GM12878 (cell line): Measurements from ENCODE around the gene ZNF808. TPM values are rescaled to one million over a fixed set of nuclear protein-coding genes. Genes with fewer than 3 reads are reported as not detected.

Source experiments
- ATAC-seq: fragments of 200-7000 bp; cut with Tn5 transposase; 3 replicates; pipeline ENCODE4 v1.9.1; 2020; ENCODE audit warnings: mild to moderate bottlenecking, moderate library complexity
- BruUV-seq: library from RNA; stranded (reverse); fragments of 400-500 nt; replicated peaks from 2 replicates; lab custom pipeline; 2021; lab: Mats Ljungman, UMichigan
- CTCF ChIA-PET: fragments of 300-600 bp; sonication (Branson Sonifier 250); formaldehyde crosslinking; extraction: SDS; loops from one replicate; lab custom pipeline; 2021; ENCODE audit warnings: inconsistent platforms; lab: Yijun Ruan, JAX
- POLR2A ChIA-PET: fragments of 350-600 bp; formaldehyde crosslinking; extraction: SDS; loops from one replicate; lab custom pipeline; 2021; ENCODE audit warnings: inconsistent platforms; lab: Charles Lee
- RAD21 ChIA-PET: fragments of 300-600 bp; sonication (Branson Sonifier 250); formaldehyde crosslinking; loops from one replicate; lab custom pipeline; 2023; ENCODE audit warnings: antibody characterized with exemption; ENCODE audit not compliant: unreplicated experiment; lab: Charles Lee
- SMC1A ChIA-PET: fragments of 300-600 bp; sonication (Branson Sonifier 250); formaldehyde crosslinking; loops from one replicate; lab custom pipeline; 2023; ENCODE audit not compliant: unreplicated experiment, uncharacterized antibody; lab: Charles Lee
- DNase-seq: peaks from one replicate; pipeline ENCODE4 v3.0.0-alpha.2; 2011; ENCODE audit warnings: low read depth, low spot score
- FAIRE-seq: peaks from 3 replicates; lab custom pipeline; 2011; peaks lifted over from hg19 to GRCh38; lab: Jason Lieb, UNC
- H2AFZ ChIP-seq: 2 replicates; pipeline ENCODE4 v1.6.0; 2011; ENCODE audit warnings: low read depth, low read length, control low read depth; ENCODE audit not compliant: control insufficient read depth
- H3K27ac ChIP-seq: 2 replicates; pipeline ENCODE4 v1.5.1; 2011; ENCODE audit warnings: control low read depth; ENCODE audit not compliant: control insufficient read depth, insufficient read depth
- H3K27me3 ChIP-seq, 2 experiments: replicated peaks in 1 of 2; 2 replicates each; pipeline versions ENCODE4 v1.6.0 to v1.6.1; 2011; ENCODE audit warnings: low read length in 1 of 2; ENCODE audit not compliant: control insufficient read depth in 2 of 2, insufficient read depth in 2 of 2
- H3K36me3 ChIP-seq, 2 experiments: 2 replicates each; pipeline ENCODE4 v1.5.1; 2011; ENCODE audit warnings: low read length in 1 of 2; ENCODE audit not compliant: control insufficient read depth in 2 of 2, insufficient read depth in 2 of 2
- H3K4me1 ChIP-seq: 2 replicates; pipeline ENCODE4 v1.6.1; 2011; ENCODE audit warnings: mild to moderate bottlenecking, low read length, moderate library complexity, mixed read lengths; ENCODE audit not compliant: control insufficient read depth, insufficient read depth
- H3K4me2 ChIP-seq: 2 replicates; pipeline ENCODE4 v1.6.0; 2011; ENCODE audit warnings: control low read depth; ENCODE audit not compliant: control insufficient read depth, insufficient read depth
- H3K4me3 ChIP-seq: fragments of 200-600 bp; sonication (generic); 2 replicates; pipeline ENCODE4 v1.5.1; 2016
- H3K79me2 ChIP-seq: 2 replicates; pipeline ENCODE4 v1.6.0; 2011; ENCODE audit warnings: low read length; ENCODE audit not compliant: control insufficient read depth, insufficient read depth
- H3K9ac ChIP-seq: 2 replicates; pipeline ENCODE4 v1.8.0; 2011; ENCODE audit warnings: low read length, control low read depth, mixed read lengths; ENCODE audit not compliant: control insufficient read depth, insufficient read depth
- H3K9me3 ChIP-seq: replicated peaks from 3 replicates; pipeline ENCODE4 v1.5.1; 2011; ENCODE audit warnings: mild to moderate bottlenecking, low read length; ENCODE audit not compliant: control insufficient read depth, insufficient read depth
- H4K20me1 ChIP-seq: 2 replicates; pipeline ENCODE4 v1.6.0; 2011; ENCODE audit not compliant: control insufficient read depth, insufficient read depth
- EGR1 ChIP-seq, 2 experiments: IDR thresholded peaks; 1 replicate in 1 of 2; 2 replicates in 1 of 2; pipeline ENCODE4 v1.6.1; 2011 to 2012; ENCODE audit warnings: low read depth in 2 of 2, low read length in 2 of 2, borderline replicate concordance in 1 of 2, mild to moderate bottlenecking in 1 of 2, moderate library complexity in 1 of 2
- EZH2 ChIP-seq: IDR thresholded peaks from 2 replicates; pipeline ENCODE4 v1.6.1; 2012; ENCODE audit warnings: low read depth, mild to moderate bottlenecking, control low read depth, inconsistent platforms, low read length, borderline replicate concordance; ENCODE audit not compliant: control insufficient read depth
- GATAD2B ChIP-seq: fragments of 450-650 bp; conservative IDR thresholded peaks from 2 replicates; pipeline ENCODE4 v1.6.1; 2017; ENCODE audit warnings: low read depth, mild to moderate bottlenecking, moderate library complexity
- HCFC1 ChIP-seq: fragments of 150-350 bp; IDR thresholded peaks from 2 replicates; pipeline ENCODE4 v1.6.1; 2014; ENCODE audit warnings: low read length
- HDGF ChIP-seq: fragments of 450-650 bp; IDR thresholded peaks from 2 replicates; pipeline ENCODE4 v1.6.1; 2016; ENCODE audit warnings: antibody characterized with exemption
- RBBP5 ChIP-seq: fragments of 200-600 bp; sonication (generic); conservative IDR thresholded peaks from 2 replicates; pipeline ENCODE4 v1.6.1; 2016
- RELA ChIP-seq: fragments of 450-650 bp; IDR thresholded peaks from 2 replicates; pipeline ENCODE4 v1.8.0; 2014; ENCODE audit warnings: borderline replicate concordance; ENCODE audit not compliant: partially characterized antibody
- RFX5 ChIP-seq: IDR thresholded peaks from 2 replicates; pipeline ENCODE4 v1.6.1; 2011; ENCODE audit warnings: low read depth, low read length, improper control_type of control experiment
- WGBS: methylation state at CpG from one replicate; pipeline ENCODE4 v1.1.6; 2016; ENCODE audit warnings: low lambda C conversion rate; ENCODE audit not compliant: insufficient replicate concordance, insufficient coverage; ENCODE audit errors: missing lambda C conversion rate; 5-methylcytosine and 5-hydroxymethylcytosine counted together
- in situ Hi-C: fragments of 300-500 bp; cut with MboI; formaldehyde crosslinking; loops from 9 replicates; pipeline ENCODE4 v1.14.3; 2018; ENCODE audit warnings: mixed read lengths
- intact Hi-C: fragments of 100-400 bp; cut with micrococcal nuclease; formaldehyde crosslinking; loops from one replicate; pipeline ENCODE4 v1.14.2; 2022; ENCODE audit not compliant: unreplicated experiment
- polyA plus RNA-seq, 11 experiments: library from polyadenylated mRNA; depleted of rRNA in 4 of 11; unstranded in 6 of 11; stranded (reverse) in 5 of 11; fragments of >200 nt; fragmentation: Nextera tagmentation in 4 of 11; fragmentation: Illumina TruSeq in 1 of 11; extraction: Ambion mirVana in 4 of 11; extraction: Trizol in 1 of 11; gene quantifications; 1 replicate in 1 of 11; 2 replicates in 10 of 11; pipeline versions ENCODE4 v1.2.1 to v1.2.3, GENCODE V29; 2011 to 2016; ENCODE audit warnings: inconsistent platforms in 2 of 11, missing spikeins in 2 of 11, low read depth in 1 of 11
- total RNA-seq, 4 experiments: library from RNA; depleted of rRNA in 3 of 4; stranded (reverse); fragments of >200 nt in 3 of 4; fragmentation: Illumina TruSeq in 1 of 4; extraction: Trizol in 1 of 4; gene quantifications; 2 replicates each; pipeline versions ENCODE4 v1.2.1 to v1.2.3, GENCODE V29; 2013 to 2021
- TF ChIP-seq, protein P1 (sequence below): fragments of 450-650 bp; IDR thresholded peaks from 2 replicates; pipeline ENCODE4 v1.6.1; 2017; ENCODE audit warnings: mild to moderate bottlenecking, moderate library complexity
- TF ChIP-seq, protein P2 (sequence below): IDR thresholded peaks from 2 replicates; pipeline ENCODE4 v1.6.1; 2012; ENCODE audit warnings: improper control_type of control experiment, low read depth, low read length; ENCODE audit not compliant: insufficient replicate concordance
- TF ChIP-seq, protein P3 (sequence below): fragments of 450-650 bp; IDR thresholded peaks from 2 replicates; pipeline ENCODE4 v1.6.1; 2018; ENCODE audit warnings: borderline replicate concordance, mild to moderate bottlenecking; ENCODE audit not compliant: partially characterized antibody

Gene ZNF808
- total and polyA plus RNA-seq, 10 of the 15 experiments (the other 5 are each of a cell fraction or from before 2014, with no cell fraction given) = 2.1 to 20.2 (median 7.2) TPM

DNA sequence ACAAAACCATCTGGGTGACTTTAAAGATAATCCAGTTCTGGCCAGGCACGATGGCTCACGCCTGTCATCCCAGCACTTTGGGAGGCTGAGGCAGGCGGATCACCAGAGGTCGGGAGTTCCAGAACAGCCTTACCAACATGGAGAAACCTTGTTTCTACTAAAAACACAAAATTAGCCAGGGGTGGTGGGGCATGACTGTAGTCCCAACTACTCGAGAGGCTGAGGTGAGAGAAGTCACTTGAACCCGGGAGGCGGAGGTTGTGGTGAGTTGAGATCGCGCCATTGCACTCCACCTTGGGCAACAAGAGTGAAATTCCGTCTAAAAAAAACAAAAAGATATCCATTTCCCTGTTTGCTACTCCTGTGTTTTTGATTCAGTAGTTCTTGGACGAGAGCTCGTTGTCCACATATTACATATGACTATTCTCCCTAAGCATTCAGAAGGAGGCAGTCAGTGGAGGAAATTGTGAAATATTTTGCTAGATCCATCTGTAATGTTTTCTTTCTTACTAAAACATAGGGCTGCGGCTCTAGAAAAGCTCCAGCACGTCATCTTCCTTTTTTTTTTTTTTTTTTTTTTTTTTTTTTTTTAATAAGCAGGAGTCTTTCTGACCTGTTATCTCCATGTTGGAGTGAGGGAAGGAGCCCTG, 76.2 kb downstream of the ZNF808 start:
- Histone ChIP-seq H3K4me2 (no peak overlapping the region), H3K9ac (no peak overlapping the region), H3K27me3 (no peaks in the 10 kb centered on the region), H3K36me3 (no peaks in the 10 kb centered on the region), H2AFZ (no peak overlapping the region), H4K20me1 (no peaks in the 10 kb centered on the region), H3K79me2 (no peaks in the 10 kb centered on the region), H3K9me3 (peaks cover 15% of the 10 kb centered on the region), H3K27ac (no peak overlapping the region), H3K4me3 (no peak overlapping the region), H3K4me1 (no peaks in the 10 kb centered on the region)
- ATAC-seq (no peak), FAIRE-seq (no peak), DNase-seq (no peak)
- no TSS peak for BruUV-seq
- SMC1A ChIA-PET = interaction anchor here (1.0 kb wide), 1 partner anchor 16 kb away, joined by 4 read pairs; no protein-coding TSS in a partner anchor
- WGBS = 90% methylated on average over 14 of the region's 14 CpGs
- intact Hi-C loops = loop anchor here (5.0 kb wide), 1 partner anchor 89 kb away; no protein-coding TSS in a partner anchor
- RAD21 ChIA-PET = interaction anchor here (0.7 to 1.2 kb wide), 2 partner anchors 9 to 147 kb away, joined by 3 read pairs; no protein-coding TSS in a partner anchor
- CTCF ChIA-PET = interaction anchor here (0.7 to 0.8 kb wide), 2 partner anchors 20 to 143 kb away, joined by 3 read pairs; no protein-coding TSS in a partner anchor
- POLR2A ChIA-PET = interaction anchor here (1.0 kb wide), 1 partner anchor 31 kb away, joined by 3 read pairs; no protein-coding TSS in a partner anchor
- in situ Hi-C loops = no loop called here
- TF ChIP-seq EGR1 (IDR thresholded peaks at IDR 0.05; ENCODE audit: borderline replicate concordance in 1 of 2, low read depth in 2 of 2, low read length in 2 of 2) (no peak), HCFC1 (no peak), GATAD2B (no peak), RBBP5 (no peak), EZH2 (no peak), HDGF (no peak), RELA (no peak), RFX5 (no peak)
- TF ChIP-seq, protein P1, sequence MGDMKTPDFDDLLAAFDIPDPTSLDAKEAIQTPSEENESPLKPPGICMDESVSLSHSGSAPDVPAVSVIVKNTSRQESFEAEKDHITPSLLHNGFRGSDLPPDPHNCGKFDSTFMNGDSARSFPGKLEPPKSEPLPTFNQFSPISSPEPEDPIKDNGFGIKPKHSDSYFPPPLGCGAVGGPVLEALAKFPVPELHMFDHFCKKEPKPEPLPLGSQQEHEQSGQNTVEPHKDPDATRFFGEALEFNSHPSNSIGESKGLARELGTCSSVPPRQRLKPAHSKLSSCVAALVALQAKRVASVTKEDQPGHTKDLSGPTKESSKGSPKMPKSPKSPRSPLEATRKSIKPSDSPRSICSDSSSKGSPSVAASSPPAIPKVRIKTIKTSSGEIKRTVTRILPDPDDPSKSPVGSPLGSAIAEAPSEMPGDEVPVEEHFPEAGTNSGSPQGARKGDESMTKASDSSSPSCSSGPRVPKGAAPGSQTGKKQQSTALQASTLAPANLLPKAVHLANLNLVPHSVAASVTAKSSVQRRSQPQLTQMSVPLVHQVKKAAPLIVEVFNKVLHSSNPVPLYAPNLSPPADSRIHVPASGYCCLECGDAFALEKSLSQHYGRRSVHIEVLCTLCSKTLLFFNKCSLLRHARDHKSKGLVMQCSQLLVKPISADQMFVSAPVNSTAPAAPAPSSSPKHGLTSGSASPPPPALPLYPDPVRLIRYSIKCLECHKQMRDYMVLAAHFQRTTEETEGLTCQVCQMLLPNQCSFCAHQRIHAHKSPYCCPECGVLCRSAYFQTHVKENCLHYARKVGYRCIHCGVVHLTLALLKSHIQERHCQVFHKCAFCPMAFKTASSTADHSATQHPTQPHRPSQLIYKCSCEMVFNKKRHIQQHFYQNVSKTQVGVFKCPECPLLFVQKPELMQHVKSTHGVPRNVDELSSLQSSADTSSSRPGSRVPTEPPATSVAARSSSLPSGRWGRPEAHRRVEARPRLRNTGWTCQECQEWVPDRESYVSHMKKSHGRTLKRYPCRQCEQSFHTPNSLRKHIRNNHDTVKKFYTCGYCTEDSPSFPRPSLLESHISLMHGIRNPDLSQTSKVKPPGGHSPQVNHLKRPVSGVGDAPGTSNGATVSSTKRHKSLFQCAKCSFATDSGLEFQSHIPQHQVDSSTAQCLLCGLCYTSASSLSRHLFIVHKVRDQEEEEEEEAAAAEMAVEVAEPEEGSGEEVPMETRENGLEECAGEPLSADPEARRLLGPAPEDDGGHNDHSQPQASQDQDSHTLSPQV = no peak
- TF ChIP-seq, protein P2, sequence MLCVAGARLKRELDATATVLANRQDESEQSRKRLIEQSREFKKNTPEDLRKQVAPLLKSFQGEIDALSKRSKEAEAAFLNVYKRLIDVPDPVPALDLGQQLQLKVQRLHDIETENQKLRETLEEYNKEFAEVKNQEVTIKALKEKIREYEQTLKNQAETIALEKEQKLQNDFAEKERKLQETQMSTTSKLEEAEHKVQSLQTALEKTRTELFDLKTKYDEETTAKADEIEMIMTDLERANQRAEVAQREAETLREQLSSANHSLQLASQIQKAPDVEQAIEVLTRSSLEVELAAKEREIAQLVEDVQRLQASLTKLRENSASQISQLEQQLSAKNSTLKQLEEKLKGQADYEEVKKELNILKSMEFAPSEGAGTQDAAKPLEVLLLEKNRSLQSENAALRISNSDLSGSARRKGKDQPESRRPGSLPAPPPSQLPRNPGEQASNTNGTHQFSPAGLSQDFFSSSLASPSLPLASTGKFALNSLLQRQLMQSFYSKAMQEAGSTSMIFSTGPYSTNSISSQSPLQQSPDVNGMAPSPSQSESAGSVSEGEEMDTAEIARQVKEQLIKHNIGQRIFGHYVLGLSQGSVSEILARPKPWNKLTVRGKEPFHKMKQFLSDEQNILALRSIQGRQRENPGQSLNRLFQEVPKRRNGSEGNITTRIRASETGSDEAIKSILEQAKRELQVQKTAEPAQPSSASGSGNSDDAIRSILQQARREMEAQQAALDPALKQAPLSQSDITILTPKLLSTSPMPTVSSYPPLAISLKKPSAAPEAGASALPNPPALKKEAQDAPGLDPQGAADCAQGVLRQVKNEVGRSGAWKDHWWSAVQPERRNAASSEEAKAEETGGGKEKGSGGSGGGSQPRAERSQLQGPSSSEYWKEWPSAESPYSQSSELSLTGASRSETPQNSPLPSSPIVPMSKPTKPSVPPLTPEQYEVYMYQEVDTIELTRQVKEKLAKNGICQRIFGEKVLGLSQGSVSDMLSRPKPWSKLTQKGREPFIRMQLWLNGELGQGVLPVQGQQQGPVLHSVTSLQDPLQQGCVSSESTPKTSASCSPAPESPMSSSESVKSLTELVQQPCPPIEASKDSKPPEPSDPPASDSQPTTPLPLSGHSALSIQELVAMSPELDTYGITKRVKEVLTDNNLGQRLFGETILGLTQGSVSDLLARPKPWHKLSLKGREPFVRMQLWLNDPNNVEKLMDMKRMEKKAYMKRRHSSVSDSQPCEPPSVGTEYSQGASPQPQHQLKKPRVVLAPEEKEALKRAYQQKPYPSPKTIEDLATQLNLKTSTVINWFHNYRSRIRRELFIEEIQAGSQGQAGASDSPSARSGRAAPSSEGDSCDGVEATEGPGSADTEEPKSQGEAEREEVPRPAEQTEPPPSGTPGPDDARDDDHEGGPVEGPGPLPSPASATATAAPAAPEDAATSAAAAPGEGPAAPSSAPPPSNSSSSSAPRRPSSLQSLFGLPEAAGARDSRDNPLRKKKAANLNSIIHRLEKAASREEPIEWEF = no peak
- TF ChIP-seq, protein P3, sequence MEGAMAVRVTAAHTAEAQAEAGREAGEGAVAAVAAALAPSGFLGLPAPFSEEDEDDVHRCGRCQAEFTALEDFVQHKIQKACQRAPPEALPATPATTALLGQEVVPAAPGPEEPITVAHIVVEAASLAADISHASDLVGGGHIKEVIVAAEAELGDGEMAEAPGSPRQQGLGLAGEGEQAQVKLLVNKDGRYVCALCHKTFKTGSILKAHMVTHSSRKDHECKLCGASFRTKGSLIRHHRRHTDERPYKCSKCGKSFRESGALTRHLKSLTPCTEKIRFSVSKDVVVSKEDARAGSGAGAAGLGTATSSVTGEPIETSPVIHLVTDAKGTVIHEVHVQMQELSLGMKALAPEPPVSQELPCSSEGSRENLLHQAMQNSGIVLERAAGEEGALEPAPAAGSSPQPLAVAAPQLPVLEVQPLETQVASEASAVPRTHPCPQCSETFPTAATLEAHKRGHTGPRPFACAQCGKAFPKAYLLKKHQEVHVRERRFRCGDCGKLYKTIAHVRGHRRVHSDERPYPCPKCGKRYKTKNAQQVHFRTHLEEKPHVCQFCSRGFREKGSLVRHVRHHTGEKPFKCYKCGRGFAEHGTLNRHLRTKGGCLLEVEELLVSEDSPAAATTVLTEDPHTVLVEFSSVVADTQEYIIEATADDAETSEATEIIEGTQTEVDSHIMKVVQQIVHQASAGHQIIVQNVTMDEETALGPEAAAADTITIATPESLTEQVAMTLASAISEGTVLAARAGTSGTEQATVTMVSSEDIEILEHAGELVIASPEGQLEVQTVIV = no peak
